Activated naive CD4-positive, alpha-beta T cell treated with Interleukin-2 at 50 U/mL for 16 hours (primary cell): Measurements from ENCODE around the gene CNTNAP2.

Experiments
- DNase-seq: peaks from one replicate; pipeline ENCODE4 v3.0.0-alpha.2; 2020

CNTNAP2 gene

GRCh38 chr7:147516391-147516790 lies 1399.8 kb downstream of the CNTNAP2 start:
- no peak for DNase-seq

- no peak for DNase-seq
Measured at GRCh38 chr7:147519062-147519461, 1402.5 kb downstream of the CNTNAP2 start.

- no peak for DNase-seq
Measured at GRCh38 chr7:147523056-147523455, 1406.5 kb downstream of the CNTNAP2 start.

- DNase-seq: no peak
Measured at GRCh38 chr7:147524726-147525250, 1408.2 kb downstream of the CNTNAP2 start.

GRCh38 chr7:147525325-147525724 lies 1408.7 kb downstream of the CNTNAP2 start:
- DNase-seq: no peak

- no peak for DNase-seq
Measured at GRCh38 chr7:147535701-147536111, 1419.1 kb downstream of the CNTNAP2 start.

- no peak for DNase-seq
Measured at GRCh38 chr7:147539685-147540084, 1423.1 kb downstream of the CNTNAP2 start.

GRCh38 chr7:147540743-147541142 lies 1424.1 kb downstream of the CNTNAP2 start:
- DNase-seq: no peak

- DNase-seq: no peak
Measured at GRCh38 chr7:147541261-147541660, 1424.7 kb downstream of the CNTNAP2 start.

GRCh38 chr7:147547252-147547897 lies 1430.8 kb downstream of the CNTNAP2 start:
- no peak for DNase-seq

GRCh38 chr7:147556317-147556716 lies 1439.7 kb downstream of the CNTNAP2 start:
- DNase-seq: no peak

GRCh38 chr7:147563669-147564068 lies 1447.1 kb downstream of the CNTNAP2 start:
- no peak for DNase-seq

- DNase-seq: no peak
Measured at GRCh38 chr7:147564786-147565476, 1448.3 kb downstream of the CNTNAP2 start.

- DNase-seq: no peak
Measured at GRCh38 chr7:147567043-147567442, 1450.4 kb downstream of the CNTNAP2 start.

- DNase-seq: no peak
Measured at GRCh38 chr7:147569116-147569913, 1452.7 kb downstream of the CNTNAP2 start.

- DNase-seq: no peak
Measured at GRCh38 chr7:147570390-147570789, 1453.8 kb downstream of the CNTNAP2 start.

- no peak for DNase-seq
Measured at GRCh38 chr7:147571436-147572185, 1455.0 kb downstream of the CNTNAP2 start.

- DNase-seq: no peak
Measured at GRCh38 chr7:147578196-147578595, 1461.6 kb downstream of the CNTNAP2 start.

- no peak for DNase-seq
Measured at GRCh38 chr7:147579148-147579547, 1462.5 kb downstream of the CNTNAP2 start.

- no peak for DNase-seq
Measured at GRCh38 chr7:147584771-147585193, 1468.2 kb downstream of the CNTNAP2 start.

- no peak for DNase-seq
Measured at GRCh38 chr7:147586110-147586509, 1469.5 kb downstream of the CNTNAP2 start.

GRCh38 chr7:147586526-147586925 lies 1469.9 kb downstream of the CNTNAP2 start:
- DNase-seq: no peak
